ENCODE results near the gene SH3PXD2B.

SH3PXD2B gene

DNA sequence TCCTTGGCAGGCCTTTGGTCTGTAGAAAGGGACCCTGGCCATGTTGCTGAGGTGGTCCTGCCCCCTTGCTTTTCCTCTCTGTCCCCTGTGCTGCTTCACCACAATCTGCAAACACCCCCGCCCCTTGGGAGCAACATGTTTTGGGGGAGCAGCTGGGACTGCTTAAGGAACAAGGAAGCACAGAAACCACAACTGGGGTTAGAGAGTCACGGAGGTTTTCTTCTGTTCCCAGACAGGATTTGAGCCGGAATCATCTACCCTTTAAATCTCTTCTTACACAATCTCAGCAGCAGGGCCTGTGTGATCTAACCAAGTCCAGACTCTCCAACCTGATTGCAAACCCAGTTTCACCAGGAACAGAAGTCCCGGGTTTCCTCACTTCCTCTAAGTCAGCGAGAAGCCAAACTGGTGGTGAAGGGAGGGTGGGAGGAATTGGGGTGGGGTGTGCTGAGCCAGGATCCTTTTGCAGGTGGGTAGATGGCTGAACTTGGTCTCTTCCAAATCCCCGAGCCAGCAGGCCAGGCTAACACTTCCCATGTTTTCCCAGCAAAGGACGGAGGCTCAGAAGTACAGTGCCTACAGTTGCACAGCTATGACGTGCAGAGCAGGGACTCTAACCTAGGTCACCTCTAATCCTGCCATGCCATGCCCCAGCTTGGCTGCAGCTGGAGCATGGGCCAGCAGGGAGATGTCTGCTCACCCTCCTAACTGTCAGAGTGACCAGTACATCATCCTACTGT lies 25.0 kb downstream of the SH3PXD2B start:
- TF ChIP-seq, protein P1, sequence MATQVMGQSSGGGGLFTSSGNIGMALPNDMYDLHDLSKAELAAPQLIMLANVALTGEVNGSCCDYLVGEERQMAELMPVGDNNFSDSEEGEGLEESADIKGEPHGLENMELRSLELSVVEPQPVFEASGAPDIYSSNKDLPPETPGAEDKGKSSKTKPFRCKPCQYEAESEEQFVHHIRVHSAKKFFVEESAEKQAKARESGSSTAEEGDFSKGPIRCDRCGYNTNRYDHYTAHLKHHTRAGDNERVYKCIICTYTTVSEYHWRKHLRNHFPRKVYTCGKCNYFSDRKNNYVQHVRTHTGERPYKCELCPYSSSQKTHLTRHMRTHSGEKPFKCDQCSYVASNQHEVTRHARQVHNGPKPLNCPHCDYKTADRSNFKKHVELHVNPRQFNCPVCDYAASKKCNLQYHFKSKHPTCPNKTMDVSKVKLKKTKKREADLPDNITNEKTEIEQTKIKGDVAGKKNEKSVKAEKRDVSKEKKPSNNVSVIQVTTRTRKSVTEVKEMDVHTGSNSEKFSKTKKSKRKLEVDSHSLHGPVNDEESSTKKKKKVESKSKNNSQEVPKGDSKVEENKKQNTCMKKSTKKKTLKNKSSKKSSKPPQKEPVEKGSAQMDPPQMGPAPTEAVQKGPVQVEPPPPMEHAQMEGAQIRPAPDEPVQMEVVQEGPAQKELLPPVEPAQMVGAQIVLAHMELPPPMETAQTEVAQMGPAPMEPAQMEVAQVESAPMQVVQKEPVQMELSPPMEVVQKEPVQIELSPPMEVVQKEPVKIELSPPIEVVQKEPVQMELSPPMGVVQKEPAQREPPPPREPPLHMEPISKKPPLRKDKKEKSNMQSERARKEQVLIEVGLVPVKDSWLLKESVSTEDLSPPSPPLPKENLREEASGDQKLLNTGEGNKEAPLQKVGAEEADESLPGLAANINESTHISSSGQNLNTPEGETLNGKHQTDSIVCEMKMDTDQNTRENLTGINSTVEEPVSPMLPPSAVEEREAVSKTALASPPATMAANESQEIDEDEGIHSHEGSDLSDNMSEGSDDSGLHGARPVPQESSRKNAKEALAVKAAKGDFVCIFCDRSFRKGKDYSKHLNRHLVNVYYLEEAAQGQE (IDR thresholded peaks at IDR 0.05; ENCODE audit: low read depth): no peak
- TF ChIP-seq CREB1 (IDR thresholded peaks at IDR 0.05; ENCODE audit: low read depth): no peak
- TF ChIP-seq YY1 (IDR thresholded peaks at IDR 0.05; ENCODE audit: low read depth): no peak
- no peak for TF ChIP-seq RAD21 (IDR thresholded peaks at IDR 0.05; ENCODE audit: low read depth)
- TF ChIP-seq CEBPB (IDR thresholded peaks at IDR 0.05): no peak
- no peak for TF ChIP-seq FOXM1 (IDR thresholded peaks at IDR 0.05; ENCODE audit: borderline replicate concordance, low read depth)
- TF ChIP-seq ZBTB7A (IDR thresholded peaks at IDR 0.05; ENCODE audit: low read depth): no peak
- TF ChIP-seq, protein P2, sequence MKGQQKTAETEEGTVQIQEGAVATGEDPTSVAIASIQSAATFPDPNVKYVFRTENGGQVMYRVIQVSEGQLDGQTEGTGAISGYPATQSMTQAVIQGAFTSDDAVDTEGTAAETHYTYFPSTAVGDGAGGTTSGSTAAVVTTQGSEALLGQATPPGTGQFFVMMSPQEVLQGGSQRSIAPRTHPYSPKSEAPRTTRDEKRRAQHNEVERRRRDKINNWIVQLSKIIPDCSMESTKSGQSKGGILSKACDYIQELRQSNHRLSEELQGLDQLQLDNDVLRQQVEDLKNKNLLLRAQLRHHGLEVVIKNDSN (IDR thresholded peaks at IDR 0.05): no peak
- no peak for TF ChIP-seq TAF1 (IDR thresholded peaks at IDR 0.05; ENCODE audit: low read depth)
- TF ChIP-seq TEAD4 (IDR thresholded peaks at IDR 0.05): no peak
- TF ChIP-seq, protein P3, sequence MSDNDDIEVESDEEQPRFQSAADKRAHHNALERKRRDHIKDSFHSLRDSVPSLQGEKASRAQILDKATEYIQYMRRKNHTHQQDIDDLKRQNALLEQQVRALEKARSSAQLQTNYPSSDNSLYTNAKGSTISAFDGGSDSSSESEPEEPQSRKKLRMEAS (IDR thresholded peaks at IDR 0.05): no peak
- TF ChIP-seq EGR1 (IDR thresholded peaks at IDR 0.05): no peak
- TF ChIP-seq TCF12 (IDR thresholded peaks at IDR 0.05; ENCODE audit: low read depth): no peak
- TF ChIP-seq NFIC (IDR thresholded peaks at IDR 0.05): no peak
- no peak for TF ChIP-seq EP300 (IDR thresholded peaks at IDR 0.05; ENCODE audit: borderline replicate concordance)

DNA sequence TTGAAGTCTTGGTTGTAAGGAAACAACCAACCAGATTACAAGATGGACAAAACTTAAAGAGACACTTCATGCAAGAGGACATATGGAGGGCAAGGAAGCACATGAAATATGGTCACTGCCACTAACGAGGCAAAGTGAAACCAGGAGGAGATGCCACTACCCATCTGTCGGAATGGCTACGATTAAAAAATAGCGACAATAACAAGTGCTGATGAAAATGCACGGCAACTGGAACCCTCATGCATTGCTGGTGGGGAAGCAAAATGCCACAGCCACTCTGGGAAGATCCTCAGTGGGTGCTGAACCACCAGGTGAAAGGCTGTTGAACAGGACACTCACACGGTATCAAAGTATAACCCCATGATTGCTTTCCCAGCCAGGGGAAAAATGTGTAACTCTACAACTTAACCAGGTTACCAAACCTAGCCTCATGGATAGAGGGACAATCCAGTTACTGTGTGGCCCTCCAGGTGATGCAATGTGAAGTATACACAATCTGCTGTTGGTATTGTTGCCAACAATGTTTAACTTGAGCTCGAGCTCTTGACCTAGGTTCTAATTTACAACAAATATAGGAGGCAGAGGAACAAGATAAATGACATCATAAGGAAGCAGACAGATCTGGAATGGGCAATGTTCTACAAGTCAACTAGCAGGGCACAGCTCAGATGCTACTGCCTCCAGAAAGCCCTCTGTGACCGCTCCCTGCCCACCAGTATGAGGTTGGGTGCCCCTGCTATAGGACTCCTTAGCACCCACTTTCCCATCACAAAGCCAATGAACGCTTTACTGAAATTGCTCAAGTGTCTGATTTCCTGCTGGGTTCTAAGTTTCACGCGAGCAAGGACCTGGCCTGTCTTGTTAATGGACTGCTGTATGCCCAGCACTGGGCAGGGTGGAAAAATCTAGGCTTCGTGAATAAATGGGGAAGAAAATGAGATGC lies 25.8 kb downstream of the SH3PXD2B start:
- TF ChIP-seq RAD21 (IDR thresholded peaks at IDR 0.05; ENCODE audit: low read depth) (no peak), NFIC (IDR thresholded peaks at IDR 0.05) (no peak), FOXM1 (IDR thresholded peaks at IDR 0.05; ENCODE audit: borderline replicate concordance, low read depth) (no peak), TAF1 (IDR thresholded peaks at IDR 0.05; ENCODE audit: low read depth) (no peak), CEBPB (IDR thresholded peaks at IDR 0.05) (no peak), EGR1 (IDR thresholded peaks at IDR 0.05) (no peak), TEAD4 (IDR thresholded peaks at IDR 0.05) (no peak), YY1 (IDR thresholded peaks at IDR 0.05; ENCODE audit: low read depth) (no peak), TCF12 (IDR thresholded peaks at IDR 0.05; ENCODE audit: low read depth) (no peak), CREB1 (IDR thresholded peaks at IDR 0.05; ENCODE audit: low read depth) (no peak), EP300 (IDR thresholded peaks at IDR 0.05; ENCODE audit: borderline replicate concordance) (no peak)
- TF ChIP-seq, protein P1 (IDR thresholded peaks at IDR 0.05; ENCODE audit: low read depth): no peak
- TF ChIP-seq, protein P3 (IDR thresholded peaks at IDR 0.05): no peak
- TF ChIP-seq, protein P2 (IDR thresholded peaks at IDR 0.05): no peak

DNA sequence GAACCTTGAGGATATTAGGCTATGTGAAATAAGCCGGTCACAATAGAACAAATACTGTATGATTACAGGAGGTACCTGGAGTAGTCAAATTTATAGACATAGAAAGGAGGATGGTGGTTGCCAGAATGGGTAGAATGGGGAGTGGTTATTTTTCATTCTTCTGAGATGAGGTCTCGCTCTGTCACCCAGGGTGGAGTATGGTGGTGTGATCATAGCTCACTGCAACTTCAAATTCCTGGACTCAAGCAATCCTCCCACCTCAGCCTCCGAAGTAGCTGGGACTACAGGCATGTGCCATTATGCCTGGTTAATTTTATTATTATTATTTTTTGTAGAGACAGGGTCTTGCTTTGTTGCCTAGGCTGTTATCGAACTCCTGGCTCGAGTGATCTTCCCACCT lies 27.1 kb downstream of the SH3PXD2B start:
- no peak for TF ChIP-seq TAF1 (IDR thresholded peaks at IDR 0.05; ENCODE audit: low read depth)
- TF ChIP-seq, protein P2 (IDR thresholded peaks at IDR 0.05): no peak
- no peak for TF ChIP-seq FOXM1 (IDR thresholded peaks at IDR 0.05; ENCODE audit: borderline replicate concordance, low read depth)
- no peak for TF ChIP-seq RAD21 (IDR thresholded peaks at IDR 0.05; ENCODE audit: low read depth)
- TF ChIP-seq, protein P1 (IDR thresholded peaks at IDR 0.05; ENCODE audit: low read depth): no peak
- no peak for TF ChIP-seq YY1 (IDR thresholded peaks at IDR 0.05; ENCODE audit: low read depth)
- TF ChIP-seq EGR1 (IDR thresholded peaks at IDR 0.05): no peak
- no peak for TF ChIP-seq CREB1 (IDR thresholded peaks at IDR 0.05; ENCODE audit: low read depth)
- TF ChIP-seq TCF12 (IDR thresholded peaks at IDR 0.05; ENCODE audit: low read depth): no peak
- no peak for TF ChIP-seq NFIC (IDR thresholded peaks at IDR 0.05)
- TF ChIP-seq, protein P3 (IDR thresholded peaks at IDR 0.05): no peak
- no peak for TF ChIP-seq EP300 (IDR thresholded peaks at IDR 0.05; ENCODE audit: borderline replicate concordance)
